DND-41 (cell line): ENCODE data around the gene FEZF1.

Experiments used
- CTCF ChIP-seq: IDR thresholded peaks from 2 replicates; pipeline ENCODE4 v1.5.1; 2012; ENCODE audit warnings: borderline replicate concordance, low read length, moderate library complexity, mild to moderate bottlenecking; ENCODE audit not compliant: poor library complexity, severe bottlenecking; ENCODE audit errors: extremely low read depth
- EZH2 ChIP-seq: IDR thresholded peaks from 3 replicates; pipeline ENCODE4 v1.6.1; 2012; ENCODE audit warnings: borderline replicate concordance, low read depth, mild to moderate bottlenecking, moderate library complexity, low read length, inconsistent platforms; ENCODE audit not compliant: severe bottlenecking

DNA sequence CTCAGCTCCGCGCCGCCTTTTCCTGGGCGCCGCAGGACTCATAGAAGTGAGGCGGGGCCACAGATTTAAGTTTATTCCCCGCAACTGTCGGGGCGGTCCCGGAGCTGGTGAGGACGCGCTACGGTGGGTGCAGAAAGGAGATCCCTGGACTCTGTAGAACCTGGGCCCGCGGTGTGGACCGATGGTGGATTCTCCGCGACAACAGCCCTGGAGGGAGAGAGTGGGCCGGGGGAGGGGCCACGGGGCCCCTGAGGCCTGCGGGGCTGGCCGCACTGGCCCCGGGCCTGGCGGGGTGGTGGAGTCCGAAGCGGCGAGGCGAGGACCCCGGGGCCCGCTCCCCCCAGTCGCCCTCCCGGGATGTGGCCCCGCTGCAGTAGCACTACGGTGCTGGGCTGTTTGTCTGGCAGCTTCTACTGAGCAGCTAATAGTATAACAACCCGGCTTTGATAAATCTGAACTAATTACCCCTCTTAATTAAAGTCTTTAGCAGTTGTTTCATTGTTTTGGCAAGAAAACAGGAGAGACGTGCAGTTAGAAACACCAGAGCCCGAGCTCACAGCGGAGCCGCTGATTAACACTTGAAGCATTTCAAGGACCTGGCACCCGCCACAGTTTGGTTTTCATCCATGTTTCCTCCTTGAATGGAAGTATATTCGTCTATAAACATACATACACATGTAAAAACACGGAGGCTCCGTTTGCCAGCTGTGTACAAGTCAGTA, 4.2 kb downstream of the FEZF1 start:
- TF ChIP-seq CTCF: no peak
- no peak for TF ChIP-seq EZH2
